CD4-positive, alpha-beta T cell treated with Interleukin-10 for 1 hour (primary cell): Measurements from ENCODE around the gene GPRIN3.
A peak's percentile ranks its signal among the peaks of the same experiment; 100 is the strongest.
"Not testable (repeated sequence)": the region's sequence is repeated elsewhere in the genome, so short reads cannot be mapped to it uniquely, and the experiment has no call there.

Source experiments
- DNase-seq: peaks from one replicate; pipeline ENCODE4 v3.0.0-alpha.2; 2020

Gene GPRIN3

GRCh38 chr4:89311433-89311832 is 3.8 kb upstream of the GPRIN3 start:
- DNase-seq, result no peak

- not testable (repeated sequence) for DNase-seq
These were observed 1.6 kb upstream of the GPRIN3 start for GRCh38 chr4:89309154-89309553.

- no peak for DNase-seq
These were observed 531 bp upstream of the GPRIN3 start for GRCh38 chr4:89308161-89308500.

GRCh38 chr4:89307178-89307445 is 488 bp downstream of the GPRIN3 start:
- DNase-seq, result no peak

- peak; percentile 63 for DNase-seq
These were observed 968 bp downstream of the GPRIN3 start for GRCh38 chr4:89306486-89307177.

- DNase-seq, result peak; percentile 53
These were observed 1.7 kb downstream of the GPRIN3 start for GRCh38 chr4:89305712-89306437.

- DNase-seq, result peak; percentile 31
These were observed 2.6 kb downstream of the GPRIN3 start for GRCh38 chr4:89305028-89305427.

- DNase-seq, result peak; percentile 29
These were observed 3.7 kb downstream of the GPRIN3 start for GRCh38 chr4:89303814-89304388.

- DNase-seq, result peak; percentile 90
These were observed 4.4 kb downstream of the GPRIN3 start for GRCh38 chr4:89303177-89303576.

- peak; percentile 26 for DNase-seq
These were observed 5.7 kb downstream of the GPRIN3 start for GRCh38 chr4:89301902-89302301.

GRCh38 chr4:89301003-89301402 is 6.6 kb downstream of the GPRIN3 start:
- DNase-seq, result no peak

- peak; percentile 35 for DNase-seq
These were observed 7.1 kb downstream of the GPRIN3 start for GRCh38 chr4:89300499-89300898.

GRCh38 chr4:89300060-89300459 is 7.5 kb downstream of the GPRIN3 start:
- DNase-seq, result peak; percentile 30

GRCh38 chr4:89299153-89299791 is 8.3 kb downstream of the GPRIN3 start:
- DNase-seq, result peak; percentile 53

GRCh38 chr4:89298788-89299152 is 8.8 kb downstream of the GPRIN3 start:
- peak; percentile 81 for DNase-seq

- peak; percentile 82 for DNase-seq
These were observed 9.4 kb downstream of the GPRIN3 start for GRCh38 chr4:89298155-89298554.

GRCh38 chr4:89296896-89297295 is 10.7 kb downstream of the GPRIN3 start:
- DNase-seq, result no peak

GRCh38 chr4:89296399-89296798 is 11.2 kb downstream of the GPRIN3 start:
- DNase-seq, result no peak

GRCh38 chr4:89295415-89295927 is 12.1 kb downstream of the GPRIN3 start:
- peak; percentile 33 for DNase-seq

- DNase-seq, result peak; percentile 86
These were observed 12.9 kb downstream of the GPRIN3 start for GRCh38 chr4:89294573-89295269.

GRCh38 chr4:89293299-89293698 is 14.3 kb downstream of the GPRIN3 start:
- peak; percentile 38 for DNase-seq

- DNase-seq, result peak; percentile 58
These were observed 16.7 kb downstream of the GPRIN3 start for GRCh38 chr4:89290727-89291516.
